HG03139 (cell line): ENCODE measurements around the gene FGD5.

Experiments used
- ATAC-seq: cut with Tn5 transposase; IDR thresholded peaks from one replicate; pipeline ENCODE4 v1.9.1; 2021; ENCODE audit not compliant: unreplicated experiment

Gene FGD5

DNA sequence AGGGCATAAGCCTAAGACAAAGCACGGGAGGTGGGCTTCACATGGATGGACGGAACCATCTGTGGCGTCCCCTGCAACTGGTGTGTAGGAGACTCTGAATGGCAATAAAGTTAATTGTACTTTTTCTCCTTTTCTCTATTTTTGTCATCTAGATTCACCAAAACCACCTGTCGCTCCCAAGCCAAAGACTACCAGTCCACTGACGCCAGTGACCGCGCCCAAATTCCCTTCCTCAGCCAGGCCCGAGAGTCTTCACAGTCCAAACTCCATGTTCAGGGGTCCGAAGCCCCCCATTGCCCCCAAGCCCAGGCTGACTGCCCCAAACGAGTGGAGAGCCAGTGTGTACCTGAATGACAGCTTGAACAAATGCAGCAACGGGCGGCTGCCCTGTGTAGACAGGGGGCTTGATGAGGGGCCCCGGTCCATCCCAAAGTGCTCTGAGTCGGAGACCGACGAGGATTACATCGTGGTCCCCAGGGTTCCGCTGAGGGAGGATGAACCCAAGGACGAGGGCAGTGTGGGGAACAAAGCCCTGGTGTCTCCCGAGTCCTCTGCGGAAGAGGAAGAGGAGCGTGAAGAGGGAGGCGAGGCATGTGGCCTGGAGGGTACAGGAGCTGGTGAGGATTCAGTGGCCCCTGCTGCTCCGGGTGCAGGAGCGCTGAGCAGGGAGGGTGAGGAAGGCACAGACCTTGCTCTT lies at the start of gene FGD5:
FGD5 (plus strand) TSS at position 159 of the 697 bp plus-strand sequence; CDS start at position 269, 110 bp downstream.
- ATAC-seq, result no peak

- no peak for ATAC-seq
These were observed 49.0 kb upstream of the FGD5 start for GRCh38 chr3:14769544-14770325.

- no peak for ATAC-seq
These were observed 48.2 kb upstream of the FGD5 start for GRCh38 chr3:14770591-14770990.

- no peak for ATAC-seq
These were observed 46.9 kb upstream of the FGD5 start for GRCh38 chr3:14771593-14772497.

DNA sequence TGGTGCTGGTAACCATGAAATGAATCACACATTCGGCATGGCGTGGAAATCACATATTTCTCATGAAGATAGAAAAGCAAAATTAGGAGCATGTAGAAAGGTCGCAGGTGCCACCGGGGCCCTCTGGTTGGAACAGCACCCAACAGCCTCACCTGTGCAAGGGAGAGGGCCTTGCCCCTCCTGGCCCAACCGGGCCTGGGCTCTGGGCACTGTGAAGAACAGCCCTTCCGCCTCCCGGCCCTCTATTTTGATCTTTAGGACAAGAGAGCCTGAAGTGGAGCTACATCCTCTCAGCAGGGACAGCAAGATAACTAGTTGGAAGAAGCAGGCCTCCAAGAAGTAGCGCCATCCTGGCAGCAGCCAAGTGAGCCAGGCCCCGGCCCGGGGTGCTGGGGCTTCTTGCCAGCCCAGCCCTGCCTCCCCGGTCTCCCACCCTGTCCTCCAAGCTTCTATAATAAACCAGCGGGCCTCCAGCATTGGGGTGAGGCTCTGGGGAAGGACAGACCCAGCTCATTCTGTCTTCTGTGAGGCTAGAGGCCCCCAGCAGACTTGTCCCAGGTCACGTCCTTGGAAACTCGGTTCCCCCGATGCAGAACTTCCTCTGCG lies 46.1 kb upstream of the FGD5 start:
- no peak for ATAC-seq

DNA sequence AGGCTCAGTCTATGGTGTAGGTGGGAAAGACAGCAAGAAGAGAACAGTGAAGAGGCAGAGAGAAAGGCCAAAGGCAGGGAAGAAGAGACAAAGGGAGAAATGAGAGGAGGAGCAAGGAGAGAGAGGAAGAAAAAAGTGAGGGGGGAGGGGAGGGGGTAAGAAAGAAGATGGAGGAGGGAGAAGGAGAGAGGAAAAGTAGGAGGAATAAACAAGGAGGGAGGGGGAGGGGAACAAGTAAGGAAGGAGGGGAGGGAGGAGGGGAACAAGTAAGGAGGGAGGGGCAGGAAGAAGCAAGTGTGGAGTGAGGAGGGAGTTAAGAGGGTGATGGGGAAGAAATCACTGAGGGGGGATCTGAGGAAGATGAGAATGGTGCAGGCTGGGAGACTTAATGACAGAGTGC lies 45.5 kb upstream of the FGD5 start:
- no peak for ATAC-seq

DNA sequence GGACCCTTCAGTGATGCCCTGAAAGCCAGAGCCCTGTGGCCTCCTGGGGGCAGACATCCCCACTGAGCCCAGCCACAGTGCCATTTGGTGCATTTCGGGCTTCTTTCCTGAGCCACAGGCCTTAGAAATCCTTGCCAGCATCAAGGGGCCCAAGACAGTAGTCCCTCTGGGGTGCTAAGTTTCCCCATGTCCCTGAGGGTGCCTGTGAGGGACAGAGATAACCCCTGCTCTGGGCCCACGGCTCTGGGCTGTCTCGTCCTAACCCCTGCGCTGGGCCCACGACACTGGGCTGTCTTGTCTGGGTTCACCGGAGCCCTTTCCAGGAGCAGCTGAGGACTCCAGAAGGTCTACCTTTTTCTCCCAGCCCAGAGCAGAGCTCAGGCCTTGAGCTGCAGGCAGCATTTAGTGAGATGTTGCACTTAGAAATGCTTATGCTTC lies 45.1 kb upstream of the FGD5 start:
- no peak for ATAC-seq

GRCh38 chr3:14774431-14774830 lies 44.3 kb upstream of the FGD5 start:
- ATAC-seq, result no peak

DNA sequence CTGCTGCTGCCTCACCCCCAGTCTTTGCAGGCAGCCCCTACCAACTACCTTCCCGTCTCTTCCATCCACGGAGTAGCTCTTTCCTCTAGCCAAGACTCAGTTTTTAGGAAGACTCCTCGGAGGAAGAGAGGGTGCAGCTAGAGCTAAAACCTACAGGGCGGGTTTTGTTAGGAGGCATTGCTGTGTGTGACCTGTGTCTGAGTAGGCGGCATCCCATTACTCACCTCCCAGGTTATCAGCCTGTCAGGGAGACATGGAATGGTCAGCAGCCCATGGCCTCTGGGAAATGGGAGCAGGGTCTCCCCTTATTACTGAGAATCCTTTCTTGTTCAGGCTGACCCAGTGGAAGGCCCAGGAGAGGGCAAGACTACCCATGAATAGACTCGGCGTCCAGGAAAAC lies 43.8 kb upstream of the FGD5 start:
- no peak for ATAC-seq

- ATAC-seq, result no peak
These were observed 43.2 kb upstream of the FGD5 start for GRCh38 chr3:14775563-14775962.

DNA sequence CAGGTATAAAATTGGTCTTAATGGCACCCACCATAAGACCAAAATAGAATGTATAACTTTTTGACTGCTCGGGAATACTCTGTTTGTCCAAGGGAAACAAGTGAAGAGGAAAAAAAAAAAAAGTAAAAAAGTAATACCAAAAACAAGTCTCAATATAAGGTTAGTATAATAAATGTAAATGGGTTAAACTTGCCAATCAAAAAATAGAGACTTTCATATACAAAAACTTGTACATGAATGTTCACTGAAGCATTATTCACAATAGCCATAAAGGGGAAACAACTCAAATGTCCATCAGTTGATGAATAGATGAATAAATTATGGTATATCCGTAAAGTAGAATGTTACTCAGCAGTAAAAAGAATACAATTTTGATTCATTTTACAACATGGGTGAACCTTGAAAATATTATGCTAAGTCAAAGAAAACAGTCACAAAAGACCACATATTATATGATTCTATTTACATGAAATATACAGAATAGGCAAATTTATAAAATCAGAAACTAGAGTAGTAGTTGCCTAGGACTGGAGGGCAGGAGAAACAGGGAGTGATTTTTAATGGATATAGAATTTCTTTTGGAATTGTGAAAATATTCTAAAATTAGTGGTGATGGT lies 39.6 kb upstream of the FGD5 start:
- ATAC-seq, result no peak

- ATAC-seq, result no peak
These were observed 37.7 kb upstream of the FGD5 start for GRCh38 chr3:14780927-14781507.

DNA sequence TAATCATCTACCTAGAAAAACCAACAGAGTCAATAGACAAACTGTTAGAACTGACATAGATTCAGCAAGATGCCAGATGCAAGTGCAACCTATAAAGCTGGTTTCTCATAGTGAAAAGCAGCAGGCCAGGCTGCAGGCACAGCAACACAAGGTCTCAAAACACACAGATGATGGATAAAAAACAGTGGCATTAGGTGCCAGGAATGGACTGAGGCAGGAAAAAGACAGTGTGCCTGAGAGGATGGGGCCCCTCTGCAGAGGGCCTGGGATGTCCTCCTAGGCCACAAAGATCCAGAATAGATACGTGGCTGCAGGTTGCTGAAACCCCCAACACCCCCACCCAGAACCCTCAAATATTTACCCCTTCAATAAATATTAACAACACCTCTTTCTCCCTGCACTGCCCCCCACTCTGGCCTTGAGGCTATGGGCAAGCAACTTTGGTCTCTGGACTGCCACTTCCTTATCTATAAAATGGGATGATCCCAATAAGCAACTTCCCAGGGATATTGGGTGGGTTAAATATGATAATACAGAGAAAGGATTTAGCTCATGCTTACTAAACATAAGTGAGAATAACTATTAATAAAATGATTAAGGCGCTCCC lies 35.2 kb upstream of the FGD5 start:
- no peak for ATAC-seq

GRCh38 chr3:14784087-14784681 lies 34.6 kb upstream of the FGD5 start:
- no peak for ATAC-seq

- no peak for ATAC-seq
These were observed 33.3 kb upstream of the FGD5 start for GRCh38 chr3:14785207-14786155.

- no peak for ATAC-seq
These were observed 32.4 kb upstream of the FGD5 start for GRCh38 chr3:14786369-14786768.

GRCh38 chr3:14787630-14788029 lies 31.1 kb upstream of the FGD5 start:
- no peak for ATAC-seq

DNA sequence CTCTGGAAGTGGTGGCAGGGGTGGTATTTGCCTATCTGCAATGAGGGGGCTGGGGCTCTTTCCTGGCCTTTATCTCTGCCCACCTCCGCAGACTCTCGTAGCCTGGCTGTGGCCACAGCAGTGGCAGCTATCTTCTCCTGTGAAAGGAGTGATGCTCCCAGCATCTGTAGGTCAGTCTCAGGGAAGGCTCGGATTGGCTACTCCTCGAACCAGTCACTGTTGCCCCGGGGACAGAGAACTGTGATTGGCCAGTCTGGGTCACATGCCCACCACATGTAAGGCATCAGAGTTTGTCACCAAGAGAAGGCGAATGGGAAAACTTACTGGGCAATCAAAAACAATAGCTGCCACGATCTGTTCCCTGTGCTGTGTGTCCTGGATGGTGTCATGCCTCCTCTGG lies 30.1 kb upstream of the FGD5 start:
- no peak for ATAC-seq
